ENCODE results near the gene FADS3. TPM values are rescaled to one million over a fixed set of nuclear protein-coding genes. Genes with fewer than 3 reads are reported as not detected.

Gene FADS3
- total RNA-seq, 2 experiments from 2014 or later, result 10.3 to 13.9 TPM

GRCh38 chr11:61866958-61867343, 24.4 kb downstream of the FADS3 start:
- no peak overlapping the region for H3K4me3 Mint-ChIP-seq
- H3K27ac Mint-ChIP-seq, result no peak overlapping the region
- intact Hi-C loops (cut with micrococcal nuclease), result no loop called here
- DNase-seq (no peak), ATAC-seq (no peak)
- H3K9me3 Mint-ChIP-seq, result no peaks in the 10 kb centered on the region
- H3K27me3 Mint-ChIP-seq, result no peaks in the 10 kb centered on the region
- POLR2A ChIA-PET, result no interaction called here
- H3K4me1 Mint-ChIP-seq (ENCODE audit: low read depth), result peaks cover 2% of the 10 kb centered on the region
- CTCF ChIA-PET, result interaction anchor here (1.5 to 3.4 kb wide), 5 partner anchors 32 to 241 kb away, joined by 5 to 12 read pairs (median 5); no protein-coding TSS in a partner anchor
- no peak for TF ChIP-seq CTCF (IDR thresholded peaks at IDR 0.05)
- H3K36me3 Mint-ChIP-seq (ENCODE audit: low read depth), result peaks cover 7% of the 10 kb centered on the region

GRCh38 chr11:61866231-61866957, 25.0 kb downstream of the FADS3 start:
- H3K4me1 Mint-ChIP-seq (ENCODE audit: low read depth), result peaks cover 2% of the 10 kb centered on the region
- peaks cover 7% of the 10 kb centered on the region for H3K36me3 Mint-ChIP-seq (ENCODE audit: low read depth)
- no peak overlapping the region for H3K4me3 Mint-ChIP-seq
- no peak for DNase-seq
- no peak for ATAC-seq
- H3K27me3 Mint-ChIP-seq, result no peaks in the 10 kb centered on the region
- TF ChIP-seq CTCF (IDR thresholded peaks at IDR 0.05), result no peak
- CTCF ChIA-PET, result interaction anchor here (1.5 to 3.4 kb wide), 5 partner anchors 32 to 241 kb away, joined by 5 to 12 read pairs (median 5); no protein-coding TSS in a partner anchor
- H3K9me3 Mint-ChIP-seq, result no peaks in the 10 kb centered on the region
- no peak overlapping the region for H3K27ac Mint-ChIP-seq
- POLR2A ChIA-PET, result no interaction called here
- intact Hi-C loops (cut with micrococcal nuclease), result no loop called here

- intact Hi-C loops (cut with micrococcal nuclease), result no loop called here
- Mint-ChIP-seq H3K36me3 (ENCODE audit: low read depth) (peaks cover 14% of the 10 kb centered on the region), H3K9me3 (no peaks in the 10 kb centered on the region), H3K4me3 (no peak overlapping the region), H3K27ac (no peak overlapping the region), H3K27me3 (no peaks in the 10 kb centered on the region), H3K4me1 (ENCODE audit: low read depth) (no peaks in the 10 kb centered on the region)
- DNase-seq (no peak), ATAC-seq (no peak)
- TF ChIP-seq CTCF (IDR thresholded peaks at IDR 0.05), result no peak
- POLR2A ChIA-PET, result no interaction called here
- CTCF ChIA-PET, result interaction anchor here (1.5 to 3.4 kb wide), 3 partner anchors 33 to 243 kb away, joined by 3 to 12 read pairs (median 8); no protein-coding TSS in a partner anchor
Observed at GRCh38 chr11:61864814-61865775, 26.2 kb downstream of the FADS3 start.

- Mint-ChIP-seq H3K27me3 (no peaks in the 10 kb centered on the region), H3K9me3 (no peaks in the 10 kb centered on the region), H3K4me1 (ENCODE audit: low read depth) (no peaks in the 10 kb centered on the region), H3K4me3 (no peak overlapping the region), H3K27ac (no peak overlapping the region), H3K36me3 (ENCODE audit: low read depth) (peaks cover 22% of the 10 kb centered on the region)
- ATAC-seq, result no peak
- ChIA-PET CTCF (interaction anchor here (0.9 to 1.8 kb wide), 3 partner anchors 35 to 244 kb away, joined by 3 to 8 read pairs (median 3); no protein-coding TSS in a partner anchor), POLR2A (interaction anchor here (0.6 kb wide), 1 partner anchor 1025 kb away, joined by 3 read pairs; no protein-coding TSS in a partner anchor)
- intact Hi-C loops (cut with micrococcal nuclease), result no loop called here
- no peak for TF ChIP-seq CTCF (IDR thresholded peaks at IDR 0.05)
- DNase-seq, result no peak
Observed at GRCh38 chr11:61863548-61864081, 27.7 kb downstream of the FADS3 start.

Data from activated CD8-positive, alpha-beta T cell treated with anti-CD3 and anti-CD28 coated beads for 36 hours (primary cell).